OCI-LY1 (cell line): Measurements from ENCODE around the gene CEP126.

Experiments
- EZH2 ChIP-seq: fragments of 200-600 bp; sonication (generic), shearing (Covaris generic); IDR thresholded peaks from 2 replicates; pipeline ENCODE4 v1.8.0; 2017; ENCODE audit warnings: borderline replicate concordance, mixed run types, mild to moderate bottlenecking, antibody characterized with exemption, low read length, moderate library complexity, mixed read lengths
- TF ChIP-seq, protein P1 (sequence below): fragments of 200-600 bp; sonication (generic), shearing (Covaris generic); IDR thresholded peaks from 2 replicates; pipeline ENCODE4 v1.5.1; 2017; ENCODE audit warnings: mild to moderate bottlenecking, antibody characterized with exemption, low read length, moderate library complexity, mixed read lengths

- TF ChIP-seq, protein P1, sequence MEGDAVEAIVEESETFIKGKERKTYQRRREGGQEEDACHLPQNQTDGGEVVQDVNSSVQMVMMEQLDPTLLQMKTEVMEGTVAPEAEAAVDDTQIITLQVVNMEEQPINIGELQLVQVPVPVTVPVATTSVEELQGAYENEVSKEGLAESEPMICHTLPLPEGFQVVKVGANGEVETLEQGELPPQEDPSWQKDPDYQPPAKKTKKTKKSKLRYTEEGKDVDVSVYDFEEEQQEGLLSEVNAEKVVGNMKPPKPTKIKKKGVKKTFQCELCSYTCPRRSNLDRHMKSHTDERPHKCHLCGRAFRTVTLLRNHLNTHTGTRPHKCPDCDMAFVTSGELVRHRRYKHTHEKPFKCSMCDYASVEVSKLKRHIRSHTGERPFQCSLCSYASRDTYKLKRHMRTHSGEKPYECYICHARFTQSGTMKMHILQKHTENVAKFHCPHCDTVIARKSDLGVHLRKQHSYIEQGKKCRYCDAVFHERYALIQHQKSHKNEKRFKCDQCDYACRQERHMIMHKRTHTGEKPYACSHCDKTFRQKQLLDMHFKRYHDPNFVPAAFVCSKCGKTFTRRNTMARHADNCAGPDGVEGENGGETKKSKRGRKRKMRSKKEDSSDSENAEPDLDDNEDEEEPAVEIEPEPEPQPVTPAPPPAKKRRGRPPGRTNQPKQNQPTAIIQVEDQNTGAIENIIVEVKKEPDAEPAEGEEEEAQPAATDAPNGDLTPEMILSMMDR: no peak
- TF ChIP-seq EZH2: no peak
These were observed 40.9 kb downstream of the CEP126 start for GRCh38 chr11:101955701-101956100.
